HG02938 (cell line): ENCODE data around the gene GATD1.

Experiments
- ATAC-seq: cut with Tn5 transposase; IDR thresholded peaks from one replicate; pipeline ENCODE4 v1.9.1; 2021; ENCODE audit warnings: mild to moderate bottlenecking, moderate library complexity; ENCODE audit not compliant: unreplicated experiment

Gene GATD1

DNA sequence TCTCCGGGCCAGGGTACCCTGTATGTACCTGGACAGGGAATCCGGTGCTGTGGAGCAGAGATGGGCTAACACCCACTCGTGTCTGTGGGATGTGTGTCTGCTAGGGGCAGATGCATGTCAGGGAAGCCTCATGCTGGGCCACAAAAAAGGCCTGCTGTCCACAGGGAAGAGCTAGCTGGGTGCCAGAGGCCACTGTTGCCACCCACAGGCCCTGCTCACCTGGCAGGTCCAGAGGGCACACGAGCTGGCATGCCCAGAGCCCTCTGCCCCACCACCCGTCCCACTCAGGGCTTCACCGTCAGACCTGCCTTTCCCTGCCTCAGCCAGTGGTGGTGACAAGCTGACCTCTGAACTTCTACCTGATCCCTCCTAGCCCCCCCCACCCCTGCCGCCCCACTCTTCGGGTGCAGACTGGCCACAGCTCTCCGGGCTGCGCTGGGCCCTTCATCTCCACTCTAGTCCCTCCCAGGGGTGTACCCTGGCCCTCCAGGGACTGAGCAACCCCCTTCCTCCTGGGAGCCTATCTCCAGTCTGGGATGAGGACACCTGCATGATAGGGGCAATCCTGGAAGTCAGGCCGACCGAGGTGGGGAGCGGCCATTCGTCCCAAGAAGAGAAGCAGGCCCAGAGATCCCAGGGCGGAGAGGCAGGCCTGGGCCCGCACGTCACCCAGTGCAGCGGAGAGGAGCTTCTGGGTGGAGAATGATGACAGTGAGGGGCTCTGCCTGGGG is 19.4 kb upstream of the GATD1 start:
- ATAC-seq: no peak

DNA sequence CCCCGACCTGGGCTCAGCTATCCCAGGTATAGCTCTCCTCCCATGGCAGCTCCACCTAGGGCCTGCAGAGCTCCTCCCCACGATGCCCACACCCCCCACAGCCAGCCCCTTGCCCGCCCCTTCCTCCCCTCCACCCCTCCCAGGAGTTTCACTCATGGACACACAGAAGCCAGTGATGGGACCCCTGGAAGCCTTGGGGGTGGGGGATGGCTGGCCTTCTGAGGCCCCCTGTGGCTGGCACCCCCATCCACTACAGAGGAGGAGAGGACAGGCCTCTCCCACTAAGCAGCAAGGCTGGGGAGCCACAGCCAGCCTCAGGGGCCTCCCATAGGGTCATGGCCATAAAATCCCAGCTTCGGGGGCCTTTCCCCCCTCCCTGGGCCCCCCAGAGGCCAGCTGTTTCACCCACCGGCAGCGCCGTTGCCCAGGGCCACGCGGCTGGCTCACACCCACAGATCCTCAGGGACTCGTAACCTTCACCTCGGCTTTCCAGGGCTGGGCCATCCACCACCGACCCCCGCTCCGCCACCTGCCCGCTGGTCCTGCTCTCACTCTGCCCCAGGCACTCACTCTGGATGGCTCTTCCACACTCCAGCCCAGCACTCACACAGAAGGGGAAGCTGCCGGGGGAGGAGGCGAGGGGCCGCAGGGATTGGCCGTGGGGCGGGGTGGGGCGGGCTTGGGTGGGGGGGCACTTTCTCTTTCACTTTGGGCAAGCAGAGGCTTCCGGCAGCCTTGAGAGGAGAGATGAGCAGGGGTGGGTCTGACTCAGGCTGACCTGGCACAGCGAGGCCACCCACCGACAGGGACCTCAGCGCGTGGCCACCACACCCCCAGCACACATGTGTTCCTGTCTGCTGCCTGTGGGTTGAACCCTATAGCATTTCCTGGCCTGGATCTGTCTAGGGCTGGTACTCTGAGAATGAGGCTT is 18.6 kb upstream of the GATD1 start:
- ATAC-seq: no peak

DNA sequence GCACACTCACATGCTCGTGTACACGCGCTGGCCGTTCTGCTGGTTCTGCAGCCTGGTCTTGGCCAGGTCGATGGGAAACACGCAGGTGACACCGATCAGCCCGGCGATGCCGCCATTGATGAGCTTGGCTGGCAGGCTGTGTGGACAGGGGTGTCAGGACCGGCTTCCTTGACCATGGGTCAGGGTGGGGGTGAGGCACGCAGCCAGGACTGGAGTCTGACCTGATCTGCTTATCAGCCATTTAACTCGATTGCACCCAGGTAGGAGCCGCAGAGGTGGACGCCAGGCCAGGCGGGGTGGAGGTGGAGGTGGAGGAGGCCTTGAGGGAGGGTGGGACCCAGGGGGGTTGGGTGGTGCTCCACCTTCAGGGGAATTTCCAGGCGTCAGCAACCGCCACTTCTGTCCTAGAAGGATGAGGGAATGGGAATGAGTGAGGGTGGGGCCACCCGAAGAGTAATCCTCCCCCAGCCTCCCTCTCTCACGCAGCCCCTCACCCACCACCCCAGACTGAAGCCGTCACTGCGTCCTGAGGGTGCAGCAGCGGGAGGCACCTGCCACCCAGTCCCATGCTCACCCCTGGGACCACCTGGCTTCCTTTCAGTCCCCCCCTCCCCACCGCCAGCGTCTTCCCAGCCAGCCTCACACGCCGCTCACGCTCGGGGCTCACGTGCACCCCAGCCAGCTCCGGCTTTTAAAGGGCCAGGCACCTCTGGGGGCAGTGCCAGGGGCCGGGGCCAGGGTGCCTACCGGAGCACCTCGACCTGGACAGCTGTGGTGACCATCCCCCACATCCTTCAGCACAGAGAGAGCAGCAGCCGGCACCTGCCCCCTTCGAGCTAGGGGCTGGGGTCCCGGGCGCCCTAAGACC is 17.7 kb upstream of the GATD1 start:
- ATAC-seq: no peak

DNA sequence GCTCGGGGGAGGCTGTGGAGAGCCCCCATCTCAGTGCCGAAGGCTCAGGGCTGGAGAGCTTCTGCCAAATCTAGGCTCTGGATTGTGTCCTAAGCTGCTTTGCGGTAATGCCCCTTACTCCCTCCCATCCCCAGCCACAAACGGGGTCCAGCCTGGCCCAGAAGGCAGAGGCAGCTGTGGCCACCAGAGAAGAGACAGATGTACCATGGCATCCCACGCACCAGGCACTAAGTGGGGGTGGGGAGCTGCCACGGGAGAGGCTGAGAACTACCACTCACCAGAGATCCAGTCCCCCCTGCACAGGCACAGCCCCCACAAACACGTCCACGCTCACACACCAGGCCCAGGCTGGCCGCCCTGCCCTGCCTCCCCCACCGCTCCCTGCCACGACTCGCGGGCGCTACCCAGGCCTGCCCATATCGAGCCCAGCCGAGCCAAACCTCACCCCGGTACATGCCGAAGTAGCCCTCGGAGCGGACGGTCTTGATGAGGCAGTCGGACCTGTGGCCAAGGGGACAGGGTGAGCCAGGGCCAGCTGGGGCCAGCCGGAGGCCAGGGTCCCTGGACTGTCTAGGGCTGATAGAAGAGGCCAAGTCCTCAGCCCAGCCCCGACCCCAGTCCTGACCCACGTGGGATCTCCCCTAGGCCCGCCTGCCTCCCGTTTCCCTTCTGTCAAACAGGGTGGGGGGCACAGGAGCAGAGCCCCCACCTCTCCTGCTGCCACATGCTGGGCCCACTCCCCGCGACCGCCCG is 16.9 kb upstream of the GATD1 start:
- no peak for ATAC-seq

DNA sequence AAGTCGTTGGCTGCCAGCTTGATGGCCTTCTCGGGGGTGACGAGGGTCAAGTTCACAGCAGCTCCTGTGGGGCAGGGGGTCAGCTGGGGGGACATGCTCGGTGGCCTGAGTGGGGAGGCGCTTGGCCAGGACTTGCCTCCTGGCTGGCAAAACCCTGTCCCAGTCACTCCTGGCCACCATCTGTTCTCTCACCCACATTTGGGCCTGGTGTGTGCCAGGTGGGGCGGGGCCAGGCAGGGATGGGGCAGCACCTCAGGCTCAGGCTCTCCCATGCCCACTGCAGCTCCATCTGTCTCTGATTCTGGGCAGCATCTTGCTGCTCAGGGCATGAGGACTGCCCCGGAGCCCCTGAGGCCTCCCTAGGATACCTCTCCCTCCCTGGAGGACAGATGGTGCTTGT is 16.3 kb upstream of the GATD1 start:
- no peak for ATAC-seq

DNA sequence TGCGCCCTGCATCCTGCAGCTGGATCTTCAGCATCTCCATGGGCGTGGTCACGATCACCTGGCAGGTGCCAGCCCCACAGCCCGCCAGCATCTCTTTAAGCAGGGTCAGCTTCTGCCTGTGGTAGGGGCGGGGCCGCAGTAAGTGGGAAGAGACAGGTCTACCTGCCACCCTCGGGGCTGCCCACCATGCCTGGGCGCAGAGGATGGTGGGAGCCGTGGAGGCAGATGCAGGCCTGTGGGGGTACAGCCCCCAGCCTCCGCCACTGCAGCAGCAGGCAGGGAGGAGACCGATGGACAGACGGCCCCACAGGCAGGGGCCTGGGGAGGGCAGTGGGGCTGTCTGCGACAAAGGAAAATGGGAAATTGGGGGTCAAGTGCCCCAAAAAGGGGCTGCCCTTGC is 15.6 kb upstream of the GATD1 start:
- no peak for ATAC-seq

DNA sequence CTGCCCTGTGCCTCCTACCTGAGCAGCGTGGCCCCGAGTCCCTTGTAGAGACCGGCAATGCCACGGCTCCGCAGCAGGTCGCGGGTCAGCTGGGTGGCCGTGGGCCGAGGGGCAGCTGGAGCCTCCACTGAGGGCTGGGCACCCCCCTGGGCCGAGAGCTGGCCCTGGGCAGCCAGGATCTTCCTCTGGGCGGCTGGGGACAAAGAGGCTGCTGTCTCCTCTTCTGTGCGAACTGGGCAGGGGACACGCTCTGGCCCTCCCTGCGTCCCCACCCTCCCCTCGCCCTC is 15.2 kb upstream of the GATD1 start:
- no peak for ATAC-seq

DNA sequence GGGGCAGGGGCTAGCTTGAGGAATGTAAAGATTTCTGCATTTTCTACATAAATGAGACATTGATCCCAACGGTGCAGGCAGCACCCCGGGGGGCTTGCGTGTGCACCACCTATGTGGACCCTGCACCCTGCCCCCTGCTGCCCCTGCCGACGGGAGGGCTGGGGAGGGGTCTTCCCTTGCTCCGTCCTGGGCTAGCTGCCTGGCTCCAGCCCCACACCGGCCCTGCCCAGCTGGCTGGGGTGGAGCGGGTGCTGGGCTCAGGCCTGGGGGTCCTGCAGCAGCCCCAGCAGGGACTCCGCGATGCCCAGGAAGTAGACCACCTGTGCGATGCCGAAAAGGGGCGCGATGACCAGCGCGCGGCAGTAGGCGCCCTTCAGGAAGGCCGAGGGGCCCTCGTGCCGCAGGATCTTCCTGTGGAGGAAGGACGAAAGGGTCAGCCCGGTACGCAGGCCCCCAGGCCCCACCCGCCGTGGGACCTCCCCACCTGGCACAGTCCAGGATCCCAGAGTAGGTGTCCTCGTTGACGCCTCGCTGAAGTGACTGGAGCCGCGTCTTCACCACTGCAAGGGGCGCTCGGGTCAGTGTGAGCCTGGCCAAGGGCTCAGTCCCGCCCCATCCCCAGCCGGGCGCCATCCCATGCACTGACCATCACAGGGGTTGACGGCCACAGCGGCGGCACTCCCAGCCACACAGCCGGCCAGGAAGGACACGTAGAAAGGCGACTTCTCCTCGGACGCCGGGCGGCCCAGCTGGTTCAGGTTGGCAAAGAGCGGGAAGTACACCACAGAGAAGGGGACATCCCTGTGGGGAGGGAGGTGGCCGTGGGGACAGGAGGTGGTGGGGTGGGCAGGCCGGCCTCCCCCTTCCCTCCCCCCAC is 14.6 kb upstream of the GATD1 start:
- no peak for ATAC-seq

DNA sequence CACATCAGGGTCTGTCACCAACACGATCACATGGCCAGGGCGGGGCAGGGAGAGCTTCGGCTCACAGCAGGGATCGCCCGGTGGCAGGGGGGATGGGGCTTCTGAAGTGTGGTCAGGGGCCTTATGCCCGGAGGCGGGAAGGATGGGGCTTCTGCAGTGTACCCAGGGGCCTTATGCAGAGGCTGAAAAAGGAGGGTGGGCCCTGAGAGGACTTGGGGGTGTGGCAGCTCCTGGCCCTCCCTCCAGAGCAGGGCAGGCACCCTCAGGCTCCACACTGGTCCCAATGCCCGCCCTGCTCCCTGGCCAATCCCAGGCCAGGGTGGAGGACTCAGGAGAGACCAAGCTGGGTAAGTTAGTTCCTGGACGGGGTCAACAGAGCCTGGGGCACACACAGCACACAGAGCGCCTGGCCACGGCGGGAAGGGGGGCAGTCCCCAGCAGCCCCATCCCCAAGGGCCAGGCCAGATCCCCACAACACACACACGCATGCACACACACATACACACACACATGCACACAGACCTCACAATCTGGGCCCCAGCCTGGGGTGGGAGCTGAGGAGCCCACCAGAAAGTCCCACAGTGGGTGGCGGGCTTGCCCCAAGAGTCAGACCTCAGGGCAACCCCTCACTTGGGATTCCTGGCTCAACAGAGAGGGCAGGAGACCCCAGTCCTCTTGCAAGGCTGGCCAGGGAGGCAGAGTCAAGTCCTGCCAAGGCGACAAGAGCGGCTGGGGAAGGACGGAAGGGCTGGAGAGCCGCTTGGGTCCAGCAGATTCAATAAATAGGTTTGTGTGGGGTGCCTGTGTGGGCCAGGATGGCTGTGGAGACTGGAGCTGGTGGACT is 13.7 kb upstream of the GATD1 start:
- ATAC-seq: no peak

DNA sequence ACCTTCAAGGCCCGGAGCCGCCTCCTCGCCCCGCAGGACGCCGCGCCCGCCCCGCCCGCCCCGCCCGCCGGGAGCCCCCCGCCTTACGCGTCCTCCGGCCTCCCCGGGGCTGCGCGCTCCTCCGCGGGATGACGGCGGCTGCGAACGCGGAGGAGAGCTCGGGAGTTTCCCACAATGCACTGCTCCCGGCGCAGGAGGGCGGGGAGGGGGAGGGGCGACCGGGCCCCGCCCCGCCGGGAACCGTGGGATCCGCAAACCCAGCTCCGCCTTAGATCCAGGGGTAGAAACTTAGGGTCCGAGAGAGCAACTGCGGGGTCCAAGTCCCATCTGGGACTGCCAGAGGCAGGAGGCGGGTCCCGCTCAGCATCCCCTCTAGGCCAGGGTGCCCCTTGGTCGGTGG is 12.7 kb upstream of the GATD1 start, which contains the start of gene CEND1:
TSS of gene CEND1 (minus strand) at position 148 of the 400 bp plus-strand sequence. CDS start 1,514 bp downstream, outside the sequence.
- no peak for ATAC-seq

DNA sequence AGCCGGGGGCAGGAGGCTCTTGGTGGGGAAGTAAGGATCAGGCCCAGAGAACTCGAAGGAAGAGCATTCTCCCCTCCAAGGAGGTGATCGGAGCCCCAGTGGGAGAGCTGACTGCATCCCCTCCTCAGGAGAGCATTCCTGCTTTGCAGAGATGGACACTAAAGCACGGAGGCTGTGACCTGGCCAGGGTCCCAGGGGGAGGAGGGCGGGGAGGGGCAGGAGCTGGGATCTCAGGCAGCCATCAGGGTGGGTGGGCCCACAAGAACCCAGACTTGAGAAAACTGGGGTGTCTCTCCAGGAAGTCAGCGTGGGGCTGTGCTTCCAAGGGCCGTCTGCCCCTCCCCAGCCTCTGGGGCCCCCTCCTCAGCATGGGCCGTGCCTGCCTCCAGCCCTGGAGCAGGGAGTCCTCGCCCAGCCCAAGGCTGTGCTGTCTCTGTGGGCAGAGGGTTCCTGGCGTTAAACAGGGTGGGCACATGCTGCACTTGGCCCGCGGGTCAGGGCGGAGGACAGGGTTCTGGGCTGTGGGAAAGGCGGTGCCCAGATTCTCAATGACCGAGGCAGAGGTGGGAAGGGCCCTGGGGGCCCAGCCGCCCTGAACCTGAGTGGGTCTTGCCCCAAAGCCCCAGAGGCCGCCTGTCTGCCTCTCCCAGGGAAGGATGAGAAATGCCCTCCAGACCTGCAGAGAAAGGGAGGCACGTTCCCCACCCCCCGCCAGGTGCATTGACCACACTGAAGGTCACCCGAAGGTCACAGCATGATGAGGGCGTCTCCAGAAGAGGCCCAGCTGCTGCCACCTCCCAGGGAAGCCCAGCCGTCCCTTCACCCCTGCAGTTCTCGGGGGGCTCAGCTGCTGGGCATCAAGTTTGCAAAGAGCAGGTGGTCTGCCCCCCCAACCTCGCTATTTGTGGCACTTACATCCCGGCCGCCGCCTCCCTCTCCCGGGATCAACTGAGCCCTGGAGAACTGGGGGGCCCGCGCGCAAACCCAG is 12.0 kb upstream of the GATD1 start:
- ATAC-seq: no peak

DNA sequence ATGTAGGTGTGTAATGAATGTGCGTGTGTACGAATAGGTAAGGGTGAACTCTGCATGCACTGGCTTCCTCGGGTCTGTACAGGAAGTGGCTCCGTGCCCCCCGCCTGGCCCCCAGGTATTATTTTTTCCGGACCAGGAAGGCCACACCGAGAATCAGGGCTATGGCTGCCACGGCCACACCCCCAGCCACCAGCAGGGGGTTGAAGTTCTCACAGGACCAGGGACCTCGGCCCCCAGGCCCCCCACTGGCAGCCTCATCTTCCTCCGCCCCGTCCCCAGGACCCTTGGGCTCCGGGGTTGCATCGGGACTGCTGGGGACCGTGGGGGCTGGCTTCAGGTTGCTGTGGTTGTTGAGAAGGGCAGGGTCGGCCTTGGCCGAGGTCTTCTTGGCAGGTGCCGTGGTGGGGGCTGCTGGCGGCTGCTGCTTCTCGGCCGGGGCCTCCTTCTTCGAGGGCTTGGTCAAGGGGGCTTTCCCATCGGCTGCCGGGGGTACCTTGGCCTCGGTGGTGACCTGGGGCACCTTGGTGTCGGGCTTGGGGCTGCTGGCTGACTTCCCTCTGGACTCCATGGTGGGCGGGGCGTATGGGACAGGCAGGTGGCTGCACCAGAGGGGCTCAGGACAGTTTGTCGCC is 10.8 kb upstream of the GATD1 start:
- ATAC-seq: no peak

DNA sequence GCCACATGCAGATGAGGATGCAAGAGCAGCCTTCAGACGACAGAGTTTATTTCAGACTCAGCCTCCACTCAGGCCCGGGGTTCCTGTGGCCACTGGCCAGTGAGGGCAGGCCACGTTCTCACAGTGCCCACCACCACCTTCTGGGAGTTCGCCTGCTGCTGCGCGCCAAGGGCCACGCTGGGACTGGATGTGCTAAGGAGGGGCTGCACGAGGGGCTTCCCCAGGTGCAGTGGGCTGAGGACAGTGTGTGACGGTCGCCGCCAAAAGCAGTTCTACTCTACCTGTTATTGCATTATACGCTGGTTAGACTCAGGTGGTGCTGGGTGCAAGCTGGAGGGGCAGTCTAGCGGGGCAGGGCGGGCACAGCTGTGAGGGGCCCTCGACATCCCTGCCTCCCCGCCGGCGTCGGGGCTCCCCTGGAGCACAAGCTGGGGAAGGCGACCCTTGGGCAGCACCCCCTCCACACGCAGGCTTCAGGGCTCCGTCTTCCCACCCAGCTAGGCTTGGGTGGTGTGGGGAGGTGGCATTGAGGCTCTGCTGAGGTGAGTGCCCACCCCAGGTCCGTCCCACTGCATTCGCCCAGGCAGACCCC is 9.9 kb upstream of the GATD1 start:
- ATAC-seq: no peak

DNA sequence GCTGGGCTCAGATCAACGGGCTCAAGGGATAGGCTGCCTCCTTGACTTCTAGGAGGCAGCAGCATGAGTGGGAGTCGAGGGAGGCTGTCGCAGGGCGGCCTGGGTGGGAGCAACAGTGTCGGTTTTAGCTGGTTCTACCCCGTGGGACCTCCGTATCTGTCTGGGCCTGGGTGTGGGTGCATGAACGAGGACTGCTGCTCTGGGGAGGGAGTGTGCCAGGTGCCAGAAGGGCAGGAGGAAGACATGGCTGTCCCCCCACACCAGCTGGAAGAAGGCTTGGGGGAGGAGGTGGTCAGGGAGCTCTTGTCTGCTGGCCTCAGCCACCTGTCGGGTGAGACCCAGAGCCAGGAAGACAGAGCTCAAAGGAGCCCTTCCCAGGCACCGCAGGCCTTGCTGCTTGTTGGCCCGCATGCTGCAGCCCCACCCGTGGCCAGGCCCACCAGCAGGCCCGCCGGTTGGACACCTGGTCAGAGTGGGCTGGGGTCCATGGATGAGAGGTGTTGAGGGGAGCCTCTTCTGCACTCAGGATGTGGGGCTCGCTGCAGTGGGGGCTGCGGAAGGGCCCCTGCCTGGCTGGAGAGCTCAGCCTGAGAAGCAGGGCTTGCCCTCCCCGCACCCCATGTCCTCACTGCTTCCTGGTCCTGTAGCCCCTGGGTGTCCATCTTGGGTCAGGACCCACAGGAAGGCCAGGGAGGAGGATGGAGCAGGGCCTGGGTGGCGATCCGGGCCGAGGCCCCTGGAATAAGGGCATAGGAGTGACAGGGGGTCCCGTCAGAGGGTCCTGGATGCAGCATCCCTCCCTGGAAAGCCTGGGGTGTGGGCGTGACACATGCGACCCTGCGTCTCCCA is 9.2 kb upstream of the GATD1 start:
- ATAC-seq: no peak

DNA sequence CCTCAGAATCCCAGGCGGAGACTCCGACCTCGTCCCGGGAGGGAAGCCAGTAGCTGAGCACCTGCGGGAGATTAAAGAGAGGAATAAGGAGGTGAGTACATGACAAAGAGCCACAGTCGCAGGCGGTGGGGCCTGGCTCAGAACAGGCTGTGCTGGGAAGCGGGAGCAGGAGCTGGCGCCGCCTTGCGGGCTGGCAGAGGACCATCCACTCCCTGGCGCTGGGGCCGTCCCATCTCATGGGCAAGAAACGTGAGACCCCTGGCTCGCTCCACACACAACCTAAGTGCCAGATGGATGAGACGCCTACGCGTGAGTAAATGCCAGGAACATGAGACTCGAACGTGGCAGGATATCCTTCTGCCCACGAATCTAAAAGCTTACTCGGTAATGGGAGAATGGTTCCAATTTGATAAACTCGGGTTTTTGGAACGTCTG is 6.3 kb upstream of the GATD1 start:
- no peak for ATAC-seq
